Left renal pelvis (tissue), 4 donors: ENCODE measurements around the gene RFTN1. TPM values are rescaled to one million over a fixed set of nuclear protein-coding genes. Genes with fewer than 3 reads are reported as not detected.

Experiments used
- DNase-seq, 4 donors: peaks; one replicate each; pipeline ENCODE4 v3.0.0-alpha.2; 2013; ENCODE audit warnings: low read depth in 4 of 4, low spot score in 3 of 4
- polyA plus RNA-seq, 4 donors: library from polyadenylated mRNA; unstranded; fragments of 120-200 nt; gene quantifications; one replicate each; pipeline ENCODE4 v1.2.1, GENCODE V29; 2013; ENCODE audit not compliant: insufficient read length in 4 of 4

RFTN1 gene
- polyA plus RNA-seq, 4 donors: 27.6 to 84.9 (median 33.1) TPM

DNA sequence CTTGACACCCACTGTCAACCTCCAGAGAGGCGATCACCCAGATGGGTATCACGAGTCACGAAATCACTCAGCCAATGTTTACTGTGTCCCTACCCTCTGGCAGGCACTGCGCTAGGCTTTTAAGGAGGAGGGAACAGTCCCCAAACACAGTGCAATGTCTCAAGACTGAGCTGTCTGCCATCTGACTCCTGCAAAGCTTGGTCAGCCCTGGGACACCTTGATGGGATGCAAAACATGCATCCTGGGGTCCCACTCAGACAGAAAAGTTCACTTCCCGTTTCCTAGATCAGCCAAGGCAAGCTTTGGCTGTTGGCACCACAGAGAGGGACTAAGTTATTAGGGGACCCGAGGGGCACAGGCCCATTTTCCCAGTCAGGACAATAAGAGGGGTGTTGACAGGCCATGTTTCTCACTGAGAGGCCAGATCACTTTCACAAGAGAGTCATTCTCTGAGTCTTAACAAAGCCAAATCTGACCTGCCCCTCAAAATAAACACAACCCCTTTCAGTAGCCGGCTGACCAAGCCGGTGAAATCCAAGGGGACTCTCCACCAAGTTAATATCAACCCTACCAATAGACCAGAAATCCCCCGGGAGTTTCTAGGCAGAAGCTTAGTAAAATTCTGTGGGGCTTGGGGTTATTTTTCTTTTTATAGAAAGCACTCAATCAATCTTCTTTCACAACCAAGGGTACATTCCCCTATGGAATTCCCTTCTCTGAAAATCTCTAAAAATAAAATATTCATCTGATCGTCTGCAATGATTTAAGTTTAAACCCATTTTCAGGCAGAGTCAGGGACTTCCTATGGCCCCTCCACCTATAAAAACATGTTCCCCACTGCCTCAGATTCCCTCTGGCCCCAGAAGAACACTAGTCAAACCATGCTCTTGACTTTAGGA is 3.5 kb downstream of the RFTN1 start:
- no peak for DNase-seq

DNA sequence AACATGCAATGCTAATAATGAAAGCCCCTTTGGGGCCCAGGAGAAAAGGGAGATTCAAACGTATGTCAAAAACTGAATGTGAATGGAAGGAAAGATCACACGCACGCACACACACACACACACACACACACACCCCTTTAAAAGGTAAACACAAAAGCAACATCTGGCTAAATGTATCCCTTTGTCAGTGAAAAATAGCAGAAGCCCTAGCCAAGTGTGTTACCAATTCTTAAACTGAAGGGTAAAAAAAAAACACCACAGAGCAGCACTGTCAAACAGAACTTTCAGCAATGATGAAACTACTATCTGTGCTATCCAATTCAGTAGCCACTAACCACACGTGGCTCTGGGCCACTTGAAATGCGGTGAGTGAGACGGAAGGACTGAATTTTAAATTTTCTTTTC is 4.9 kb downstream of the RFTN1 start:
- no peak for DNase-seq

DNA sequence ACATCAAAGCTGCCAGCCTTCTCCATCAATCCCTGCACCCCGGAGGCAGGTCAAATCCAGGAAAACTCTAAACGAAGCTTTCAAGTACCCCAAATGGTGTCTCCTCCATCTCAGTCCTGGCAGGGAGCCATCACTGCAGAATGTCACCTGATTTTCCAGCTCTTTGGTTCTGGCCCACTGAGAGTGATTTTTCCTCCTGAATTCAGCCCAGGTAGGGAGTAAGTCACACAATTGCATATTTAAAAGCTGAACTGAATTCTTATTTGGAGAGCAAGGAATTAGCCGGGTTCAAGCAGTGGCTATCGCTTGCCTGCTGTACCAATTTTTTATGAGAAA is 5.3 kb downstream of the RFTN1 start:
- DNase-seq: no peak

DNA sequence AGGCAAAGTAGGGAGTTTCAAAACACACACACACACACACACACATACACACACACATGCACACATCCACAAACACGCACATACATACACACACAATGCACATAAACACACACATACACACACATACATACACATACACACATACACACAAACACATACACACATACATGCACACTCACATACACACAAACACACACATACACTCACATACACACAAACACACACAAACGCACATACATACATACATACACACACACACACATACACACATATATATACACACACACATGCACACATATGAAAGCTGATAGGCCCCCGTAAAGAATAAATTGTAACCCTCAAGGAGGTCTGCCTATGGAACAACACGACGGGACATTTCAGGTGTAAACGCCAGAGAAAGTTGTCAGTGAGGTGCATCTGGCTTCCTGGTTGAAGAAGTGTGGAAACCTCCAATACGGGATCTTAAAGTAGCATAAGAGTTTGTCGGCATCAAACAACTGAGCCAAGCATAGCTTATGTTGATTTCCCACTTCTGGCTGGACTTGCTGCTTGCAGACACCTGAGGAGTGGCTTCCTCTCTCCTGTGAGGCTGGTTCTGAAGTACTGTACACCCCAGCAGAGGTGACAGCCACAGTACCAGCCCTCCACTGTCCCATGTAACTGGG is 5.8 kb downstream of the RFTN1 start:
- DNase-seq: no peak

DNA sequence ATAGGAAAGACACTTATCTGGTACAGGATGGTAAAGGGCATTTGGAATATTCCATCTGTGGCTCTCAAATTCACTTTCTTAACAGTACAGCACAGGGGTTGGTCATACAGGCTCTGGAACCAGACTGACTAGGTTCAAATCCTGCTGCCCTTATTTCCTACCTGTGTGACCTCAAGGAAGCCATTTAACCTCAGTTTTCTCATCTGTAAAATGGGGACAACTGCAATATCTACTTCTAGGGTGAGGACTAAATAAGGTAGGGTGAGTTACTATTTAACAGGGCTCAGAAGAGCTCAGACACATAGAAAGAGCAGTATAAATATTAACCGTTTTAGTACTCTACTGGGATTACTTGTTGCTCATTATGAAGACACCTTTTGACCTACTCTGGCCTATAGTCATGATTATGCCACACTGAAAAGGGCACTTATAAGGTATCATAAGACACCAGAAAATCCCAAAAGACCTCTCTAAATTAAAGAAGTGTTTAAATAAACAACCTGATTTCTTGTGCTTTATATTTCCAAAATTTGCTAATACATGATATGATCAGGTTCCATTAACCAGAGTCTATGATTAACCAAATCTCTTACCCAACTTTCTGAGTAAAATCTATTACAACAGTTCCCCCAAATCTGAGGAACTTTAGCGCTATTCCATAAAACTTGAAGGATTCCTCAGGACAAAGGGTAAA is 6.5 kb downstream of the RFTN1 start:
- no peak for DNase-seq

DNA sequence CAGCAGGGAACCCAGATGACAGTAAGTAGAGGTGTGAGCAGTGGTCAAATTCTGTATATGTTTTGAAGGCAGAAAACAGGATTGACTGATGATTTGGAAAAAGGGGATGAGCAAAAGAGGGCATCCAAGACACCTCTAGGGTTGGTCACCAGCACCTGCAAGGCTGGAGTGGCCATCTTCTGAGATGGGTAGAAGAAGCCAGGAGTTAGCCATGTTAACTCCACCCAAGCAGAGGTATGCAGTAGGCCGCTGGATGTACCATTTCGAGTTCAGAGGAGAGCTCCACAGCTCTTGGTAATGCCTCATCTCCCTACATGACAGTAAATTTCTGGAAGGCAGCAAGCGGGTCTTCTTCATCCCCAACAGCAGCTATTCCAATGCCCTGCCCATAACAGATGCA is 7.0 kb downstream of the RFTN1 start:
- no peak for DNase-seq

DNA sequence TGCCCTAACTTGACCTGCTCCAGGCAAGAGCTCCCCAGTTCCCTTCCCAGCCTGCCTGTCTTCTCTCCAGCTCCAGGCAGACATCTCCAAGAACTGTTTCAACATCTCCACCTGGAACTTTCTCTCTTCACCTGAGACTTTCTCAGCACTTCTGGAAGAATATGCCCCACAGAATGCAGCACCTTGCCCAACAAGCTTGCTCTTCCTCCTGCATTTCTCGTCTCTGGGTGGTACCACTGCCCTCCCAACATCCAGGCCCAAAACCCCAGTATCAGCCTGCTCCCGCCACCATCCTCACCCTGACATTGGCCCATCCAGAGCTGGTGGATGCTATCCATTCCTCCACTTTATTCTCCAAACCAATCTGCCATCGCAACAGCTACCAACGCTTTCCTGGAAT is 8.8 kb downstream of the RFTN1 start:
- no peak for DNase-seq

DNA sequence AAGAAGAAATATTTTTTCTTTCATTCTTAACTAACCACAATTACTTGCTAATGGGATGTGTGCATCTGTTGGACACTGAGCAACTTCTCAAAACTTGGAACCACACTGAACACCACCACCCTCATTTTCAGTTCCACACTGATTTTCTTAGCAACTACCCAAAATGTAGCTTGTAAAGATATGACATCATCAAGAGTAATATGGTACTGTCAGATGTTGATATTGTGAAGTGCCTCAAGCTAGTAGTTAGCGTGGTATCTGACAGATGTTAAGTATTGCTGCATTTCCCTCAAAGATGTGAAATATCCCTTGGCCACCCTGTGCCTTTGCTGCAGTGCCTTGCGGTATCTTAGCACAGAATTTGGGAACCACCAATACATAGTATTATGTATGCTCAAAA is 9.3 kb downstream of the RFTN1 start:
- no peak for DNase-seq

DNA sequence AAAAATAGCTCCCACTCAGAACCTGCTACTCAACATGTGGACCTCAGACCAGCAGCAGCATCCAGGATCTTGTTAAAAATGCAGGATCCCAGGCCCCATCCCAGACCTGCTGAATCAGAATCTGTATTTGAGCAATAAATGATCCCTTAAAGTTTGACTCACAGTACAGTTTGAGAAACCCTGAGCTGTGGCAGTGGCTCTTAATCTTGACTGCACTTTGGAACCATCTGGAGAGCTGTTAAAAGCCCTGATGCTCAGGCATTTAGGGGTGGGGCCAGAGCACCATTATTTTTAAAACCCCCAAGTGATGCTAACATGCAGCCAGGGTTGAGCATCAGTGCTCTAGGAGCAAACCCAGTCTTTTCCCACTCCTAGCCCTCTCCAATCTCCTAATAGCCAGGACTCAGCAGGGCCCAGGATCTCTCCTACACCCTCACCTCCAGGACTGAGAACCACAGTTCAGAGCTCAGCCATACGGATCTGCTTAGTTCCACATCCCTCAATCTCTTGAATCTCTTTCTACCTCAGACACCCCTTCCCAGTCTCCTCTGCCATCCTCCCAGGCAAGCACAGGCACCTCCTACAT is 10.2 kb downstream of the RFTN1 start:
- no peak for DNase-seq

DNA sequence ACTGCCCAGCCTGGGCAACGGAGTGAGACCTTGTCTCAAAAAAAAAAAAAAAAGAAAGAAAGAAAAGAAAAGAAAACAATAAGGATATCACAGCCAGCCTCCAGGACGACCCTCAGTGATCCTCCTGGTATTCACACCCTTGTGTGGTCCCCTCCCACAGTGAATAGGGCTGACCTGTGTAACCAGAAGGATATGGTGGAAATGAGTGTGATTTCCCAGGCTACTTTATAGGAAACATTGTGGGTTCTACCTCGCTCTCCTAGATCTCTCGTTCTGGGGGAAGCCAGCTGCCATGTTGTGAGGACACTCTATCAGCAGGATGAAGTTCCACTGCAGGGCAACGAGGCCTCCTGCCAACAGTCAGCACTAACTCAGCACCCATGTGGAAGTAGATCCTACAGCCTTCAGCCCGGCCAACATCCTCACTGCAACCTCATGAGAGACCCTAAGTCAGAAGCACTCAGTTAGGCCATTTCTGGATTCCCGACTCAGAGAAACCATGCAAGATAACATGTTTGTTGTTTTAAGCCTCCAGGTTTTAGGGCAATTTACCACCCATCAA is 11.1 kb downstream of the RFTN1 start:
- DNase-seq: no peak

DNA sequence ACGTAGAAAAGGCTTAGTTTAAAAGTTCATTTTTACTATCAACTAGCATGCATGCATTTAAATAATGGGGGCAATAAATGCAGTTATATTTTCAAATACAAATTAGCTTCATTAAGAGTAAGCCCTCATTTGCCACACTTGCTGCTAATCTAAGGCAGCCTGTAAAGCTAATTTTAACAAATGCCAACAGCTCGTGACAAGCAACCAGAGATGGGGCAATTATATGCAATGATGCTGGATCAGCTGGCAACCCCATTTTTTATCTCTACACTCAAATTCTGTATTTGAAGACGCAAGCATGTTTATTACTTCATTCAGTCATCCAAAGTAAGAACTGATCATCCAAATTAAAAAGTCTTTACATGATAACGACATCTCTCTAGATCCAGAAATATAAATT is 12.1 kb downstream of the RFTN1 start:
- no peak for DNase-seq

DNA sequence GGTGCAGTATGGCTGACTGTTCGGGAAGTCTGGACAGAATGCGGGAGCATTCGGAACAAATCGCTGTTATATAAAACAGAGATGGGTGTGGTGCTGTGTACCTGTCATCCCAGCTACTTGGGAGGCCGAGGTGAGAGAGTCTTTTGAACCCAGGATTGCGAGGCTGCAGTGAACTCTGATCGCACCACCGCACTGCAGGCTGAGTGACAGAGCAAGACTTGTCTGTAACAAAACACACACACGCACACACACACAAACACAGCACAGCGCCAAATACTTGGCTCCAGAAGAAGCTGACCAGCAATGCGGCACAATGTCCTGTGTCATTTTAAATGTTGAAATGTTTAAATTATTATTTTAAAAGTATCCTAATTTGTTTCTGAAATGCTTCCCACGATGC is 12.6 kb downstream of the RFTN1 start:
- DNase-seq: no peak

DNA sequence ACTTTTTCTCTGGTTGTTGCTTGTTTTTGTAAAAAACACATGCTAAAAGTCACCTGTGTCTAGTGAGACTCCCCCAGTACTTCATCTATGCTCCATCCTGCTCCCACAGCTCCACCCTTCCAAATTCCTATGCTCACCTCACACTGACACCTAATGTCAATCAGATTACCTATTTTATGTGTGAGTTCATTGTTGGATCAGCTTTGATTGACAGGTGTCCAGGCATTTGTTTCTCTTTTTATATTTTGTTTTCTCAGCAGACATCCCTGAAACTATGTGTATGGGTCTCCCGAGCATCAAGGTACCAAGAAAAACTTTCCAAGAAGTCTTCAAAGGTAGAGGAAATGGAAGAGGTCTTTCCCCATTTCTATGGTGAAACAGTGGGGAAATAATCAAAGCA is 13.4 kb downstream of the RFTN1 start:
- no peak for DNase-seq

DNA sequence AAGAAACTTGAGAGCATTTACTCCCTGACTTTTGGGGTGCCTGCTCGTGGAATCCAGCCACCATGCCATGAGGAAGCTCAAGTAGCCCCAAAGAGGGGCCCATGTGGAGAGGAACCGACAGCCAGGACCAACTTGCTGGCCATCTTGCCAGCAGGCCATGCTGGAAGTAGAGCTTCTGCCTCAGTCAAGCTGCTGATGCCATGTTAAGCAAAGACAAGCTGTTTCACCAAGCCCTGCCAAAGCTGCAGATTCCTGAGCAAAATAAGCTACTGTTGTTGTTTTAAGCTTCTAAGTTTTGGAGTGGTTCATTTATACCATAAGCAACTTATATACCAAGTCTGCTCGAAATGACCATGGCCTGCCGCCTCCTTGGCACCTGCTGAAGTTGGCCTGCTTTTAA is 14.1 kb downstream of the RFTN1 start:
- DNase-seq: no peak

DNA sequence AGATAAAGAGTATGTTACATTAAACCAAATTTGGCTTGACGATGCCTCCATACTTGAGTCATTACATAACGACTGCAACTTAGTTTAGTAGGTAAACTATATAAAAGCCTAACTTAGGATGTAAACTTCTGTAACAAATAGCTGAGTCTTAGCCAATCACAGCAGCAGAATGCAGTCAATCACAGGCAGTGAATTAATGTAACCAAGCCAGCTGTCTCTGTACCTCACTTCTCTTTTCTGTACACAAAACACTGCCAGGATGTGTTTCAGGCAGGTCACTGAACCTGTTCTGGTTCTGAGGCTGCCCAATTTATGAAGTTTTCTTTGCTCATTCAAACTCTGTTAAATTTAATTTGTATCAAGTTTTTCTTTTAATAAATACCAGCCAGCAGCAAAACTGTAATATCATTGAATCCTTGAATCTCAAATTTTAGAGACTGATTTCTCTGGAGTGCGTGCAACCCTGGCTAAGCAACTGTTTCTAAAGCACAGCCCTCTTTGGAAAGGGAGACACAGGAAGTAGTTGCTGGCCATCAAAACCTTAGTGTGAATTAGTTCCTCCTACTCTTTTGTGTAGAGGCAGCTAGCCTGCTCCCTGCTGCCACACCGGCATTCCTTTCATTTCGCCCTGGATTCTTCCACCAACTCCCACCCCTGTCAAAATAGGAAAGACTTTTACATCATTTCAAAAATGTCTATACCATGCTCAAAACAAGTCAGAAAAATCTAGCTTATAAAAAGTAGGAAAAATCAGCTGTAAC is 15.2 kb downstream of the RFTN1 start:
- DNase-seq: no peak

DNA sequence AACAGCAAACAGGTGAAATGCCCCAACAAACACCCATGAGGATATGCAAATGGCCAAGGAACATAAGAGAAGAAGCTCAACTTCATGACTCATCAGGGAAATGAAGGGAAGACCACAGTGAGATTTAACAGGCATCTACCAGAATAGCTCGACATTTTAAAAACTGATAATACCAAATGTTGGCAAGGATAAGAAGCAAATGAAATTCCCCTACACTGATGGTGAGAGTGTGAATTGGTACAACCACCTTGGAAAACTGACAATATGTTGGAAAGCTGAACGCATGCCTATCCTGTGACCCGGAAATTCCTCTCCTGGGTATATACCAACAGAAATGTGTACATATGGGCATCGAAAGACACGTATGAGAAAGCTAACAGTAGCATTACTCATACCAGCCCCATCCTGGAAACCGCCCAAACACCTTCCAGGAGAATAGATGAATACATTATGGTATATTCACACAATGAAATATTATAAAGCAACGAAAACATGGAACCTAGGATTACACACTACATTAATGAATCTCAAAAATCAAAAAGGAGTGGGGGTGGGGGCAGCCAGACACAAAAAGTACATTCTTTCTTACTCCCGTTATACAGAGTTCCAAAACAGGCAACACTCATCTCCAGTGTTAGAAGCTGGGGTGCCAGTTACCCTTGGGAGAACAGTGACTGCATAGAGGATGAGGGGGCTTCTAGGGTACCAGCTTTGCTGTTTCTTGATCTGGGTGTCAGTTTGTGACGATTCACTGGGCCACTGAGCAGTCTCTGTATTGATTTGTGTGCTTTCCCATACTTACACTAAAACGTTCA is 16.9 kb downstream of the RFTN1 start:
- no peak for DNase-seq

DNA sequence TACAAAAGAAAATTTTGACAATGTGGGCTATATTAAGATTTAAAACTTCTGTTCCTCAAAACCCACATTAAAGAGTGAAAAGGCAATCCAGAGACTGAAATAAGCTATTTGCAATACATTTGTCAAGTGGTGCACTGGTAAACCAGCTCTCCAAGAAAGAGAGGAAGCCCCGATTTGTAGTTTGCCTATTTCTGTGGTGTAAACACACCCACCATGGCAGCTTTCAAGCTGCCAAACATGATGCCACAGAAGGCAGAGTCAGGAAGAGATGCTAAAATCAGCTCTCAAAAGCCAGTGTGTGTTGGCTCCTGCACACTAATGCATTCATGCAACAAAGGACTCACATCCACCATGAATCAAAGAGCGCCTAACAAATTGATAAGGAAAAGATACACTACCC is 17.5 kb downstream of the RFTN1 start:
- DNase-seq: no peak

DNA sequence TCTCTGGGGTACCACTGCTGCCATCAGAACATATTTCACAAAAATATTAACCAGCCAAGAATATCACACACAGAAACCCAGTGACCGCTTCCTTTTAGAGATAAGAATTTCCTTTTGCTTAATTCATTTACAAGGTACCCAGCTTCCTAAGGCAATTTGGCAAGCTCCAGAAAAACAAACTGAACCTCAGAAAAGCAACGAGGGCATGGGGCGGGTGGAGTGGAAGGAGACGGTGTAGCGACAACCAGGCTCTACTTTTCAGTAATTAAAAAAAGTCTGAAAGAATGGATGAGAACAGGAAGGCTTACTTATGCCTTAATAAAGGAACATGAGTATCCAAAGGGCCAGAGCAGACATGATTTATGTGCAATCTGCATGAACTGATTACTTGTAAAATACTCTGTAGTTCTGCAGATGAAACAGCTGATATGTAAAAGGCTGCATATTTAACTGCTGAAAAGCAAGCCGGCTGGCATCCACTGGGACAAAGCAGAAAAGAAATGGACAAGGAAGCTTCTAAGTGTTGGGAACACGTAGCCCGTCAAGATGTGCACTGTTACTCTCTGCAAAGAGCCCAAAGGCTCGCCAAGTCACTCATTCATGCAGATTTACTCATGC is 18.6 kb downstream of the RFTN1 start:
- DNase-seq: no peak

DNA sequence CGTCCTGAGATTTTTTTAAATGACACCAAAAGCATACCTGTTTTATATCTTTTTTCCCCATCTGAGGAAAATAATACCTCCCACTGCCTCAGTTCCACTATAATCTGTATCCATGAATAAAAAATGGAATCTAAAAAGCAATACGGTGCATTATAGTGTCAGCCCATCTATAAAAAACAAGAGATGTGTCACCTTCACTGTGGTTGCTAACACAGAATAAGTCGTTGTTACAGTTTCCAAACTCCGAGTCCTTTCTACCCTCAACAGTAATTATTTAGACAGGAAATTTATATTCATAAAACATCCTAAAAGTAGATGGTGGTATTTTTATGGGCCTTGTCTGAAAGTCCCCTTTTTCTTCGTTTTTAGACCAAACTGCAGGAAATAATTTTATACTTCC is 19.4 kb downstream of the RFTN1 start:
- no peak for DNase-seq
